IPS-11a (cell line): Measurements from ENCODE around the gene CST5.
"Not testable (repeated sequence)": the region's sequence is repeated elsewhere in the genome, so short reads cannot be mapped to it uniquely, and the experiment has no call there.

ENCODE experiments used
- H3K4me3 ChIP-seq: one replicate; pipeline ENCODE4 v1.5.1; 2013; ENCODE audit warnings: low read depth, low read length, control low read depth

Gene CST5

DNA sequence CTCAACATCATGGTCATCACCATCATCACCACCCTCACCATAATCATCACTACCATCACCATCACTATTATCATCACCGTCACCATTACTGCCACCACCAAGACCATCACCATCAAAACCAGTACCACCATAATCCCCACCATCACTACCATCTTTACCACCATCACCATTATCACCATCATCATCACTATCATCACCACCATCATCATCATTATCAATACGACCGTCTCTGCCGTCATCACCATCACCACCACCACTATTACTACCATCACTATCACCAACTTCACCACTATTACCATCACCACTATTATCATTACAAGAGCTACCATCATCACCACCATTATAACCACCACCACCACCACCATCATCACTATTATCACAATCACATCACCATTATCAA is 11.3 kb upstream of the CST5 start:
- not testable (repeated sequence) for H3K4me3 ChIP-seq

- H3K4me3 ChIP-seq: no peak overlapping the region
These were observed 10.2 kb upstream of the CST5 start for GRCh38 chr20:23889775-23890187.

- no peak overlapping the region for H3K4me3 ChIP-seq
These were observed 8.3 kb upstream of the CST5 start for GRCh38 chr20:23887856-23888255.

DNA sequence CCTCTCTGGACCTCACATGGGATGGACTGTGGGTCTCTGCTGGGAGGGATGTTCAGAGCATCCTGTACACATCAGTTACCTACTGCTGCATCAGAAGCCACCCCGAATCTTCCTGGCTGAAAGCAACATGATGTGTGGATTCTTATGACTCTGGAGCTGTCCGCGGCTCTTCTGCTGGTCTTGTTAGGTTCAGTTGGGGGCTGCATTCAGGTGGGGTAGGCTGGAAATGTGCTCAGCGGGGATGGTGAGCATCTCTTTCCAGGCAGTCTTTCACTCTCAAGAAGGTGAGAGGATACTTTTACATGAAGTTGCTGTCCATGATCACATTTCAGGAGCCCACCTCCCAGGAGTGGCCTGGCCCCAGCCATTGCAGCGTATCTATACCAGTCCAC is 5.2 kb upstream of the CST5 start:
- no peak overlapping the region for H3K4me3 ChIP-seq

DNA sequence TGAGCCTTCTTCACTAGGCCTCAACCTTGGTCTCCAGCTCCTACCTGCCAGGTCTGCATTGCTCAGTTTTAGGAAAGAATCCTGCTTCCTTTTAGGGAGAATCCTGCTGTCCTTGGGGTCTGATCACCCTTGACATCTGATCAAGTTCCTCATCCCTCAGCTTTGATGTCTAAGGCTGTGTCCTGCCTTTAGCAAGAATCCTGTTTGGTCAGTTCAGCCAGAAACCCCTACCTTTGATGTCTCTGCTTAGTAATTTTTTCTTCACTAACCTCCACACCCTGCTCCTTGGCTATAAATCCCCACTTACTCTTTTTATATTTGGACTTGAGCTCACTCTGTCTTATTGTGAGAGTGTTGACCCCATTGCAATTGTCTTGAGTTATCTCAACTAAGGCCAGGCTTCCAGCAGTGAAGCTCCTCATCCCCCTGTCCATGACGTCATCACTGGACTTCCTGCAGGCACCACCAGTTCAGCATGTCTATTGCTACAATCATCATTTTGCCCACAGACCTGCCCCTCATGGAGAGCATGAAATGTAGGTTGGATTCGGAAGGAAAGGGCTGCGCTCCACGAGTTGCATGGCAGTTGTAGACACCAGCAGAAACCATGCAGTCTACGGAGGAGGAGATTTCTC is 4.7 kb upstream of the CST5 start:
- H3K4me3 ChIP-seq: no peak overlapping the region

GRCh38 chr20:23881371-23881770 is 1.8 kb upstream of the CST5 start:
- H3K4me3 ChIP-seq: no peak overlapping the region

DNA sequence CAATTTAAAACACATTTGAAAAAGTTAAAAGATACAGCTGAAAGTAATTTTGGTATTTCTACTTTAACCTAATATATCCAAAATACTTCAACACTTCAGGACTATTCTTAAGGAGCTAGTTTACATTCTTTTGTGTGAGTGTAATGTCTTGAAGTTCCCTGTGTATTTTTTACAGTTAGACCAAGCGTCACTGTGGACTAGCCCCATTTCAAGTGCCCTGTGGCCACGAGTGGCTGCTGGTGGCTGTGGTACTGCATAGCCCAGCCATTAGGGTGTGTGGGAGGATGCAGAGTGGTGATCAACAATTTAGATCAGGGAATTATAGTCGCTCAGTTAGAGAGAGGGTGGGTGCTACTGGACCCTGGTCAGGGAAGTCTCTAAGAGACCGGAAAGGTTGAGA is 869 bp upstream of the CST5 start:
- no peak overlapping the region for H3K4me3 ChIP-seq

DNA sequence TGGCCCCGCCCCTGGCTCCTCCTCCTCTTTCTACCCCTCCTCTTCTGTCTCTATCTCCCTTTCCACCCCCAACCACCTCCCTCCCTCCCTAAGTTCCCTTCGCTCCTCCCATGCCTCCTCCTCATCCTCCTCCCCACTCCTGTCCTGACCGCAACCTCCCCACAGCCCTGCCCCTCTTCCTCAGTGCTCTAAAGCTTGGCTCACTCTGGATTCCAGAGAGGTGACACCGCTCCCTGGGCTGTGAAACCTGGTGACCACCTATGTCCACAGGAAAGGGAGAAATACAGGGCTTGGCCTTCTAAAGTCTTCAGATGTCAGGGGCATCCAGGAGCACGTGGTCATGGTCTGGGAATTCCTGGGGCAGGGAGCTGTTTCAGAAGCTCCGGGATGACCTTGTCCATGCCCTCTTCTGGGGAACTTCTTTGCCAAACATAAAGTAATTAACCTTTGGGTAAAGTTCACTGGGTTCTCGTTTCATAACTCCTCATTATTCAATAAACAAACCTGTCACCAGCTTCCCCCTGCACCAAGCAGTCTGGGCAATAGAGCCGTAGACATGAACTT is 345 bp upstream of the CST5 start:
- no peak overlapping the region for H3K4me3 ChIP-seq

DNA sequence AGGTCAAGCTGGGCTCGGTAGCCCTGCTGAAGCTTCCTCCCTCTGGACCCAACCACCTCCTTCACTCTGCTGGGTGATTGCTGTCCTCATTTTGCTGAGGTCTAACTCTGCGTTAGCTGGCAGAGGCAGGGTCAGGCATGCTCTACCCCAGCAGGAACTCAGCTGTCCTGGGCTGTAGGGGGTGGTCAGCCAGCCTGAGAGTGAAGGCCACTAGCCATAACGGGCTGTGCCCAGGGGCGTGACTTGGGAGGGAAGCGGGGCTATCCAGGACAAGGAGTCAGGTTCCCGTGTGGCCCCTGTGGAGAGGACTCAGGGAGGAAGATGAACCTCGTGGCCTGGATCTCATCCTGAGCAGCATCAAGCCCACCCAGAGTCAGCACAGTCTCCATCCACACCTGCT is 761 bp downstream of the CST5 start:
- no peak overlapping the region for H3K4me3 ChIP-seq

GRCh38 chr20:23878016-23878542 is 1.5 kb downstream of the CST5 start:
- not testable (repeated sequence) for H3K4me3 ChIP-seq

- no peak overlapping the region for H3K4me3 ChIP-seq
These were observed 2.0 kb downstream of the CST5 start for GRCh38 chr20:23877524-23877923.

DNA sequence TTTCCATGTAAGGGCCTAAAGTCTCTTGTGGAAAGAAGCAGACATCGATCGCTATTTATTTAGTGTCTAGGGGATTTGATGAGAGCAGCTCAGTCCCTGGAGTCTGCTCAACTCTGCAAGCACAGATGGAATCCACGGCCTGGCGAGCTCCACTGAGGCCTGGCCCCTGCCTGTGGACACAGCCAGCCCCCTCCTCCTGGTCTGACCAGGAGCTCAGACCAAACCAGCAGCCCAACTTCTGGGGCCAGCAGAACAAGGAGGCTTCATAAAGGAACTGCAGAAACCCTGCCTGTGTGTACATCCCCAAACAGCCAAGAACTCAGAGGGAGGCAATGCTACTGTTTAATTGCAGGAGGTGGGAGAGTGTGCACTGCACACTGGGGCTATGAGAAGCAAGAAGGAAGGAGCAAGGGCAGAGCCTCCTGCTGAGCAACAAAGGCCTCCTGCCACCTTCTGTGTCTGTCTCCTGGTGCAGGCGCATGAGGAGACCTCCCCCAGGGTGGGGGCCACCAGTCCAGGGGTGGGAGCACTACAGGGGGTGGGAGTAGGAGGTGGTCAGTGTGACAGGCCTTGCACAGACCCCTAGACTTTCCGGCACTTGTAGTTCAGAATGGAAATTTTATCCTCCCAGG is 3.8 kb downstream of the CST5 start:
- no peak overlapping the region for H3K4me3 ChIP-seq

DNA sequence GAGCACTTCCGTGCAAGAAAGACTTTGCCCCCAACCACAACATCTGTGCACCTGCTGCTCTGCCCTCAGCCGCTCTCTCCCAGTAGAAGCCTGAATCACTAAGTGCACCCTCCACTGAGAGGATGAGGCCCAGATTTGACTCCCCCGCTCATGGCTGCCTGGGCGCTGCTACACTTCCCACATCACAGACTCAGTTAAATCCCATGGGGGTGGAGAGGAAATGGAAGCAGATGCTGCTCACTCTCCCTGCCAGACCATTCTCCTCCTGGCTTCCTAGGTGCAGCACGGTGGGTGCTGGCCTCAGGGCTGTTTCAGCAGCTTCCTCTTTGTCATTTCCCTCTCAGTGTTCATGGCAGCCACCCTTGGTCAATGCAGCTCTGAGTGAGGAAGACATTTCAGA is 4.8 kb downstream of the CST5 start:
- no peak overlapping the region for H3K4me3 ChIP-seq

DNA sequence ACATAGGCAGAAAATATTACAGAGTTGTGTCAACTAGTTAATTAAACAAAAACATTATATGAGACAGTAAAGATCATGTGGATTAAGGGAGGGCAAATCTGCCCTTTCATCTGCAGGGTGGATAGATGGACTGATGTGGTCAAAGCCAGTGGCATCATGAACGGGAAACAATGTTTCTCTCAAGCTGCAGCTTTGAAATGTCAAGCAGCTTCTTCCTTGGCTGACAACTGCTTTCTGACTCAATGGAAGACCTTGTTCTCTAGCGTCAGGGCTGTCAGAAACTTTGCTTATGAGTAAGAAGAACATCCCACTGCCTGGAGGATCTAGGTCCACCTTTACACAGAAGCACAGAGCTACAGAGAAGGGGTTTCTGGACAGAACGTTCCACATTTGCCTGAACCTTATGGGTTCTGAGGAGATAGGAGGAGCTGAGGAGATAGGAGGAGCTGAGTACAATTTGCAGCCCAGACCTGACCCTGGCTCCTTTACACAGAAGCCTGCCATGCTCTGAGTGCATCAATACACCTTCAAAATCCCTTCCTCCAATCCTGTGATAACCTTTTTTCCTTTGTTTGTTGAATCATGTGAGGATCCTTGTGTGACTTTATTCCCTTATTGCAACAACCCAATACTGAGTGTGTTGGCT is 6.1 kb downstream of the CST5 start:
- no peak overlapping the region for H3K4me3 ChIP-seq

DNA sequence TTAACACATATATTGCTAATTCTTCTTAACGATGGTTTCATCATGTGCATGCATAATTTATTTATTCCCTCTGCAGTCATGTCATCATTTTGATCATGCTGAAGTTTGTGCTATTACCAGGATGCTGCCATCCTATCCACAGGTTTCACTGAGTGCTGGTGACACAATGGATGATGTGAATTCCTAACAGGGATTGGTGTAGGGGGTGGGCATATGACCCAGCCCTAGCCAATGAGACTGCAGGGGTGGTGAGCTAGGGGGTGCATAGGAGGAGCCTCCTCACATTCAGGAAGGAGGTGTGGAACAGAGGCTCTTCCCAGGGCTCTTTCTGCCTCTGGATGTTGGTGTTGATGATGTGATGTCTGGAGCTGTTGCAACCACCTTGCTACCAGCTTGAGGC is 7.5 kb downstream of the CST5 start:
- no peak overlapping the region for H3K4me3 ChIP-seq

DNA sequence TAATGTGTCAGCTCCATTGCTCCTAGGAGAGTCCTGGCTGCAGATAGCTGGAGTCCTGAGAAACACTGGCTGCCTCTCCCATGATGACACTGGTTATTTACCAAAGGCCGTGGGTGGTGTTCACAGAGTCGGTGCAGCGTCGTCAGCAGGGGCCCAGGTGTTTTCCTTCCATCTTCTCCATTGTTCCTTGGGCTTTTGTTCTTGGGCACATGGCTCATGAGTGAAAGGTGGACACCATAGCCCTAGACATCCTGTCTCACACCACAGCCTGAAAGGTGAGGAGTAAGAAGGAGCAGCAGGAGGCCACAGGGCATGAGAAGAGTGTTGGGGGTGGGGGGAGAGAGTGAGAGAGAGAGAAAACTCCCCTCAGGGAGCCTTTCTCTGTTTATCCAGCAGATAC is 9.1 kb downstream of the CST5 start:
- no peak overlapping the region for H3K4me3 ChIP-seq

GRCh38 chr20:23869520-23869919 is 10.0 kb downstream of the CST5 start:
- H3K4me3 ChIP-seq: no peak overlapping the region

GRCh38 chr20:23868321-23868720 is 11.2 kb downstream of the CST5 start:
- no peak overlapping the region for H3K4me3 ChIP-seq

DNA sequence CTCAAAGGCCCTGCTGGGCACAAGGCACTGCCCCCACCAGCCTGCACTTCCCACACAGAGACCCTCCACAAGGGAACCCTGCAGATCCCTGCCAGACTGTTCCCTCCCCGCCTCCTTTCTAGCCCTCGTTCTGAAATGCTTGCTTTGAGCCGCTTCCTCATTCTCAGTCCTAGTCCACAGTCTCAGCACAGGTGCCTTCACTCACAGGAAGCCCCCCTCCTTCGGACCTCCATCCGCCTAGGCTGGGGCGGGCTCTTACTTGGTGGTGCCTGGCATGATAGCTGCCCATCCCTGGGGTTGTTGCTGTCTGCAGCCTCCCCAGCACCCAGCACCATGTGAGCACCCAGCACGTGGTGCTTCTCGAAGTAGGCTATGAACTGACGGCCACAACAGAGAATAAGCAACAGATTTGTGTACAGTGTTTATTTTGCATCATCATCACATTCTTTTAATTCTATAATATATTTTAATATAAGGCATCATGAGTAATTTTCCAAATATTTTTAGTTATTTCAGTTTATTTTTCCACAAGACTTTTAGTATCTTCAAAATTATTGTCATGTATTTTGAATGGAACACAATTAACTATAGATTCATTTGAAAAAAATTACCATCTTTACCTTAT is 12.3 kb downstream of the CST5 start:
- no peak overlapping the region for H3K4me3 ChIP-seq

DNA sequence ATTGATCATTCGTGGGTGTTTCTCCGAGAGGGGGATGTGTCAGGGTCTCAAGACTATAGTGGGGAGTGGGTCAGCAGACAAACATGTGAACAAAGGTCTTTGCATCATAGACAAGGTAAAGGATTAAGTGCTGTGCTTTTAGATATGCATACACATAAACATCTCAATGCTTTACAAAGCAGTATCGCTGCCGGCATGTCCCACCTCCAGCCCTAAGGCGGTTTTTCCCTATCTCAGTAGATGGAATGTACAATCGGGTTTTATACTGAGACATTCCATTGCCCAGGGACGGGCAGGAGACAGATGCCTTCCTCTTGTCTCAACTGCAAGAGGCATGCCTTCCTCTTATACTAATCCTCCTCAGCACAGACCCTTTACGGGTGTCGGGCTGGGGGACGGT is 18.8 kb downstream of the CST5 start:
- not testable (repeated sequence) for H3K4me3 ChIP-seq

DNA sequence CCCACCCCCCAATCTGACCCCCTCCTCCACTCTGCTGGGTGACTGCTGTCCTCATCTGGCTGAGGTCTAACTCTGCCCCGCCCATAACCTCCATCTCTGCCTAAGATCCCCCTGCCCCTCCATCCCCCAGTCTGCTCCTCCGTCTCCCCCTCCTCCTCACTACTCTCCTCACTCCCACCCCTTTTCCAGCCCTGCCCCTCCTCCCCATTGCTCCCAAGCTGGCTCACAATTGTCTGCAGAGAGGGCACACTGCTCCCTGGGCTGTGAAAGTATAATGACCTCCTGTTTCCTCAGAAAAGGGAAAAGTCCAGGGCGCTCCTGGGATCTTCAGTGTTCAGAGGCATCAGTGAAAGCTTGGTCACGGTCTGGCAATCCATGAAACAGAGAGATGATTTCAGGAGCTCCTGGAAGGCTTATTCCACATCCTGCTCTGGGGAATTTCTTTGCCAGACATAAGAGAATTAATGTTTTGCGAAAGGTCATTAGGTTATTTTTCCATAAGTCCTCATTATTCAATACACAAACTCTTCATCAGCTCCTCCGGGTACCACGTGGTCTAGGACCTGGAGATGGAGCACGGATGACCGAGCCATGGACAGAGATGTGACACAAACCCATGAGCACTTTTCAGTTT is 21.5 kb downstream of the CST5 start:
- no peak overlapping the region for H3K4me3 ChIP-seq
